GM18511 (cell line): ENCODE measurements around the gene CXCL17.

Source experiments
- ATAC-seq: cut with Tn5 transposase; IDR thresholded peaks from one replicate; pipeline ENCODE4 v1.9.1; 2021; ENCODE audit warnings: mild to moderate bottlenecking, moderate library complexity; ENCODE audit not compliant: unreplicated experiment

CXCL17 gene

DNA sequence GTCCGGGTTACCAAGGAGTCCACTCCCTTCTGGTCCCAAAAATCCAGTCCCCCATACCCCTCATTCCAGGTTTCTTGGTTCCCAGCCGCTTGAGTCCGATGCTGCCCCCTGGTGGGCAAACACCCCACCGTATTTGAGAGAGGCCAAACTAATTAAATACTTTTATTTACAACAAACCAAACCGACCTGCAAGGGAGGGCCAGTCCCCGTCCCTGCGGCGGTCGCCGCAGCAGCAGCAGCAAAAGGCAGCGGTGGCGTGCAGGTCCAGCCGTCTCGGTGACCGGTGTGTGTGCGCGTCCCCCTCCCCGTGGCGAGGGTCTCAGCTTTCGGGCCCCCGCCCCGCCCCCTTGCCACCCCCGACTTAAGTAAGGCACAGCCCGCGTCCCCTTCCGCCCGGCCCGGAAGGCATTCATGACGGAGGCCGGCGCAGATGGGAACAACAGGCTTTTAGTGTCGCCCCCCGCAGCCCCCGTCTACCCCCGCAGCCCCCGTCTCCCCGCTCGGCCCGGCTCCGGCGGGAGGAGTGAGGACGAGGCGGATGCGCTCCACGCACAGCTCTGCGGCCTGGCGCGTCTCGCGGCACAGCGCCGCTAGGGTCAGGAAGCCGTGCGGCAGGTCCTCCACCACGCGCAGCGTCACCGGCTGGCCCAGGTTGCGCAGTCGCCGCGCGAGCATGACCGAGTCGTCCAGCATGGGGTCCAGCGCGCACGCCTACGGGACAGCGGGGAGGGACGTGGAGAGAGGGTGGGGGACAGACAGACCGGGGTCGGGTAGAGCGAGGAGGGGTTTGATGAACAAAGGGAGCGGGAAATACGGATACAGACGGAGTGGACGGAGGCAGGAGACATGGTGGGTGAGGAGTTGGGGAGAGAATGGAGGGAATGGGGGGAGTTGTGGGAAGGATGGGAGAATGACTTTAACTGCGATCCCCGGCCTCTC is 41.1 kb downstream of the CXCL17 start:
- ATAC-seq: peak; percentile 34

DNA sequence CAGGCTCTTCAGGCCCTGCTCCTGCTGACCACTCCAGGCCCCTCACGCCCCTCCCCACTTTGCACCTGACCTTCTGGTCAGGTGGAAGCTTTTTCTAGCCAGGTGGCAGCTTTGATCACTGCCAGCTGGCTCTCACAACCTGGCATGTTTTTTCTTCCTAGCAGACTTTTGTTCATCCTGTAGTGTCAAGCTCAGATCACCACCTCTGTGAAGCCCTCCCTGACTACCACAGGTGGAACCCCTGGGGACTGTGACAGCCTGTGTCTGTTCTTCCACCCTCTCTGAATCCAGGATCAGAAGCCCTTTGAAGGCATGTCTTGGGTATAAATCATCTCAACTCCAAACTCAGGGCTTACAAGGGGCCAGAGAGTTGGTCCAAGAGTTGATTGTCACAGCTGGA is 42.3 kb downstream of the CXCL17 start:
- no peak for ATAC-seq

GRCh38 chr19:42397263-42398166 is 45.2 kb downstream of the CXCL17 start:
- no peak for ATAC-seq

GRCh38 chr19:42396381-42397262 is 46.1 kb downstream of the CXCL17 start:
- peak; percentile 98 for ATAC-seq

- ATAC-seq: no peak
These were observed 48.0 kb downstream of the CXCL17 start for GRCh38 chr19:42394751-42395150.

GRCh38 chr19:42392165-42392564 is 50.6 kb downstream of the CXCL17 start:
- ATAC-seq: no peak

- ATAC-seq: no peak
These were observed 52.8 kb downstream of the CXCL17 start, which contains the start of gene CNFN for GRCh38 chr19:42389899-42390298. TSS of gene CNFN (minus strand) at chr19:42390297. CDS start at chr19:42389037, 1,260 bp downstream.

DNA sequence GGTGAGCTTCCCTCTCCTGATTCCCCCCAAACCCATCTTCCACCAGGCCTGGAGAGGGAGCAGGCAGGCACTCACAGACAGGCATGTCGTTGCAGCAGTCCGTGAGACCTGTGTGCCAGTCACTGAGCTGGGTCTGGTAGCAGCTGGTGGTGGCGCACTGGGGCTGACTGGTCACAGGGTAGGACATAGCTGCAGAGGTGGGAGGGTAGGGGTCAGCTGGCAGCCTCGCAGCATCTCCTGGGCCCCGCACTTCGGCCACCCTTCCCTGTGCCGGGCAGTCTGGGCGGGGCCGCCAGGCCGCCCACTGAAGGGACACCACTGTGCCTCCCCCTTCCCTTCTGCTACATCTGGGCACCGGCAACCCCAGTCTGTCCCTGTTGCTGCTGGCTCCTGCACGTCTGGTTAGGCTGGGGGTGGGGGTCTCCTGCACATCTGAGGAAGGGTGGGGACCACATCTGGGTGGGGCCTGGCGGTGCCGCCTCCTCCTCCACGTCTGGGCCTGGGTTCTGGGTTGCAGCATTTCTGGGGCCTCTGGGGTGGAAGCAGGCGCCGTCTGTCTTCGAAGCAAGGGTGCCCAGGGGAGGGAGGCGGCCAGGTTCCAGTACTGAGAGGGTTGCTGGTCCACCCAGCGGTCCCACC is 53.8 kb downstream of the CXCL17 start:
- ATAC-seq: no peak

DNA sequence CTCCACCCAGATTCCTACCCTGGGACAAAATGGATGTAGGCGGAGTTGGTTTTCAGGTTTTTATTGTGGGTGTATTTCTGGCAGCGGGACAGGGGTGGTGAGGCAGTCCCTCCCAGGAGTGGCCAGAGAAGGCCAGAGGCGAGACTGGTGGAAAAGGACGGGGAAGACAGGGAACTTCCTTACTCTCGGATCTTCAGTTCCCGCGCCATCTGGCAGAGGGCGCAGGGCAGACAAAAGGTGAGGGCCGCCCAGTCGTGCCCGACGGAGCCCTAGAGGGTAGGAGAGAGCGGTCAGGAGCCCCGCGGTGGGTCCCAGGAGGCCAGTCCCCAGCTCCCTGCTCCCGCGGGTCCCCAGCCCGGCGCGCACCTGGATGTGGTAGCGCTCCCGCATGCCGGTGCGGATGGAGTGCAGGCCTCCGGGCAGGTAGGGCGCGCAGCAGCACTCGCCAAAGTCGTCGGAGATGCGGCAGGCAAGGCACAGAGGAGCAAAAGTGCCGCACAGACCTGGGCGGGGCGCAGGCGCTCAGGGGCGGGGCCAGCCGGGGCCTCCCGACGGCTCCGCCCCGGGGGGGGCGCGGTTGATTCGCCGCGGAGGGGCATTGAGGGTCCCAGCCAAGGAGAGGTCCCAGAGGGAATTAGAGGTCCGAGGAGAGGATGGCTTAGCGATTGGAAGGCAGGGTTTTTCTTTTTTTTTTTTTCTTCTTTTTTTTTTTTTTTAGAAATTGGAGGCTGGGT is 55.6 kb downstream of the CXCL17 start:
- ATAC-seq: no peak

DNA sequence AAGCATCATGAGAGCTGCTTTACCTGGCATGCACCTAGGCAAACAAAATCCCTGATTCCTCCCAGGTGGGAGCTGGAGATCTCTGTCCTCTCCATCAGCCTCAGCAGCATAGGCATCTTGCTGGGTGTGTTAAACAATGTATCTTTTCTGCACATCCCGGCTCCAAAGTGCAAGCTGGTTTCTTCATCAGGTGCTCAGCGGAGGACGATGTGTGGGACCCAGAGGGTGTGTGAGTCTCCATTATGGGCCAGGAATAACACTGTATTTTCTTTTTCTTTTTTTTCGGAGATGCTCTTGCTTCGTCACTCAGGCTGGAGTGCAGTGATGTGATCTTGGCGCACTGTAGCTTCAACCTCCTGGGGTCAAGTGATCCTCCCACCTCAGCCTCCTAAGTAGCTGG is 62.6 kb downstream of the CXCL17 start:
- ATAC-seq: no peak
